Activated CD4-positive, alpha-beta memory T cell treated with anti-CD3 and anti-CD28 coated beads, Interleukin-2, amount 10 ng/mL, durations not matched to agents 7 days and 5 days (primary cell): Measurements from ENCODE around the gene SPECC1L. TPM values are rescaled to one million over a fixed set of nuclear protein-coding genes. Genes with fewer than 3 reads are reported as not detected.

Source experiments
- CTCF ChIA-PET: fragments of 350-600 bp; sonication (Branson Sonifier 250); formaldehyde crosslinking; loops from one replicate; lab custom pipeline; 2021; ENCODE audit warnings: antibody characterized with exemption, inconsistent platforms; lab: Charles Lee
- POLR2A ChIA-PET: fragments of 350-600 bp; sonication (Branson Sonifier 250); formaldehyde crosslinking; loops from one replicate; lab custom pipeline; 2021; ENCODE audit warnings: antibody characterized with exemption; lab: Charles Lee
- DNase-seq: peaks from one replicate; pipeline ENCODE4 v3.0.0-alpha.2; 2020
- H3K27ac Mint-ChIP-seq: one replicate; pipeline ENCODE4 v1.8.0; 2021; ENCODE audit warnings: mild to moderate bottlenecking, mixed read lengths
- H3K27me3 Mint-ChIP-seq: one replicate; pipeline ENCODE4 v1.8.0; 2021; ENCODE audit warnings: mixed read lengths
- H3K36me3 Mint-ChIP-seq: one replicate; pipeline ENCODE4 v1.8.0; 2021; ENCODE audit warnings: low read depth, mixed read lengths
- H3K4me1 Mint-ChIP-seq: one replicate; pipeline ENCODE4 v1.8.0; 2021; ENCODE audit warnings: mixed read lengths
- H3K4me3 Mint-ChIP-seq: one replicate; pipeline ENCODE4 v1.8.0; 2021; ENCODE audit warnings: mild to moderate bottlenecking, mixed read lengths
- H3K9me3 Mint-ChIP-seq: one replicate; pipeline ENCODE4 v1.8.0; 2021; ENCODE audit warnings: mixed read lengths
- total RNA-seq, 2 experiments: library from RNA; stranded (reverse); gene quantifications; one replicate each; pipeline ENCODE4 v1.2.3, GENCODE V29; 2021

Gene SPECC1L
- total RNA-seq, 2 experiments from 2014 or later: 33.2 to 37.9 TPM

DNA sequence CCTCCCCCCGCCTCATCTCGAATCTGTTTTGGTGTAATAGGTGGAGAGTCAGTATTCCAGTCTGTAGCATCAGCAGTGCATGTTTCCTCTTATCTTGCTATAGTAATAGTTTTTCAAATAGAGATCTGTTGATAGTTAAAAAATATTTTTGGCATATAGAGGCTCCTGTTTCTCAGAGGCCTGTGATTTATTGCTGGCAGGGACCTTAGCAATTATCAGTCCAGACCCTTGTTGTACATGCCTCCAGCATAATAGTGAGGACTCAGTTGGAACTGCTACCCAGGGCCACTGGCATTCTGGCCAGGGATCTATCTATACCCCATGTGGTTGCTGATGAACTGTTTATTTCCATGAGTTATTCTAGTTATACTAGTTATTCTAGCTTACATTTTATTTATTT lies 52.6 kb downstream of the SPECC1L start:
- Mint-ChIP-seq H3K36me3 (peaks cover 41% of the 10 kb centered on the region), H3K4me1 (peaks cover 28% of the 10 kb centered on the region), H3K27me3 (no peaks in the 10 kb centered on the region), H3K27ac (no peak overlapping the region), H3K9me3 (no peaks in the 10 kb centered on the region), H3K4me3 (no peak overlapping the region)
- ChIA-PET POLR2A (interaction anchor here (0.9 kb wide), 1 partner anchor 52 kb away, joined by 3 read pairs; no protein-coding TSS in a partner anchor), CTCF (interaction anchor here (2.2 to 2.4 kb wide), 2 partner anchors 180 to 198 kb away, joined by 8 to 9 read pairs; no protein-coding TSS in a partner anchor)
- no peak for DNase-seq

DNA sequence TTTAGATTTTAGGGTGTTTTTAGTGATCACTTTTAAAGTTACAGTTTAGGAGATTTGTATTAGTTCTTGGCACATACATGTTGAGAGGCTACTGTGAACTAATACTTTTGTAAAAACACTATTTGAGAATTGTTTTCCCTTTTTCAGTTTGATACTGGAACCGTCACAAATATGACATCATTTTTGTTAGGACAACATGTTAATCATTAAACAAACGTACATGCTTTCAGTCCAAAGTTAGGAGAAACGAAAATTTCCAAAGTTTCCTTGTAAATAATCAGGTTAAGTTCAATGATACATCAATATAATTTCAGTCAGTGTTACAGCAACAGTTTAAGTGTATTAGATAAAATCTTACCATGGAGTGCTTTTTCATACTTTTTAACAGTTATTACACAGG lies 53.1 kb downstream of the SPECC1L start:
- peaks cover 42% of the 10 kb centered on the region for H3K36me3 Mint-ChIP-seq
- H3K4me3 Mint-ChIP-seq: no peak overlapping the region
- H3K9me3 Mint-ChIP-seq: no peaks in the 10 kb centered on the region
- CTCF ChIA-PET: interaction anchor here (2.2 to 2.4 kb wide), 2 partner anchors 179 to 198 kb away, joined by 8 to 9 read pairs; no protein-coding TSS in a partner anchor
- H3K27me3 Mint-ChIP-seq: no peaks in the 10 kb centered on the region
- DNase-seq: no peak
- no peak overlapping the region for H3K27ac Mint-ChIP-seq
- POLR2A ChIA-PET: no interaction called here
- H3K4me1 Mint-ChIP-seq: peaks cover 29% of the 10 kb centered on the region

DNA sequence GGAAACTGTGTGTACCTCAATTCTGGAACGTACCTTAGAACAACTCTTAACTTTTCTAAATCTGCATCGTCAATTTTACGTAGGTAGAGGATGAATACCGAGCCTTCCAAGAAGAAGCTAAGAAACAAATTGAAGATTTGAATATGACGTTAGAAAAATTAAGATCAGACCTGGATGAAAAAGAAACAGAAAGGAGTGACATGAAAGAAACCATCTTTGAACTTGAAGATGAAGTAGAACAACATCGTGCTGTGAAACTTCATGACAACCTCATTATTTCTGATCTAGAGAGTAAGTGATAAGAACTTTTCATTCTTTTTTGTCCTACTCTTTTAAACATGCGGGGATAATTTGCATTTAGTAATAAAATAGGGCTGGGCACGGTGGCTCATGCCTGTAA lies 53.5 kb downstream of the SPECC1L start:
- Mint-ChIP-seq H3K27ac (peak overlapping the region; percentile 12), H3K9me3 (no peaks in the 10 kb centered on the region), H3K4me1 (peaks cover 32% of the 10 kb centered on the region), H3K27me3 (no peaks in the 10 kb centered on the region), H3K36me3 (peaks cover 42% of the 10 kb centered on the region), H3K4me3 (no peak overlapping the region)
- DNase-seq: no peak
- ChIA-PET POLR2A (no interaction called here), CTCF (interaction anchor here (2.2 to 2.4 kb wide), 2 partner anchors 179 to 197 kb away, joined by 8 to 9 read pairs; no protein-coding TSS in a partner anchor)

DNA sequence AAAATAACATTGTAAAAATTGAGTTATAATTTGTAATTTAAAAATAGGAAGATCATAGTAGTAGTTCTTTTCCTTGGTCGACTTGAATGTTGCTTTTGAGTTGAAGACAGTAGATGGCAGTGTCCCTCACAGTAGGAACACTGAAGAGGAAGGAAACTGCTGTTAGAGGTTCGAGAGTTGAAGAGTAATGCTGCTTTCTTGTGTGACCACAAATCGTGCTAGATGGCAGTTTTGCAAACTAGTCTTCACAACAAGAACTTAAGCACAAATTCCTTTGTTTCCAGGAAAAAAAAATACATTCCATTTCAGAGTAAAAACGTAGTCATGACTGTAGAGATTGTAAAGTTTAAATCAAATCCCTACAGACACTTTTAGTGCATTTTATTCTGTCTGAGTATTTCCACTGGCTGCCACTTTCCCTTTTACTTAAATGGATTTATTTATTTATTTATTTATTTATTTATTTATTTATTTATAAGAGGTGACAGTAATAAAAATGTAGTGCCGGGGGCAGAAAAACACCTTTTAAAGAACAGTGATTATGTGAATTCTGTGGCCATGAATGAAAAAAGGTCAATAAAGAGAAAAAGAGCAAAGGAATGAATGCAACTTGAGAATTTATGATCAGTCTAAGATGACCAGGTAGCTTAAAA lies 54.6 kb downstream of the SPECC1L start:
- ChIA-PET CTCF (interaction anchor here (1.8 kb wide), 1 partner anchor 198 kb away, joined by 4 read pairs; no protein-coding TSS in a partner anchor), POLR2A (no interaction called here)
- Mint-ChIP-seq H3K27ac (peak overlapping the region; percentile 40), H3K9me3 (no peaks in the 10 kb centered on the region), H3K27me3 (no peaks in the 10 kb centered on the region), H3K36me3 (peaks cover 47% of the 10 kb centered on the region), H3K4me1 (peaks cover 39% of the 10 kb centered on the region), H3K4me3 (no peak overlapping the region)
- DNase-seq: peak; percentile 27

DNA sequence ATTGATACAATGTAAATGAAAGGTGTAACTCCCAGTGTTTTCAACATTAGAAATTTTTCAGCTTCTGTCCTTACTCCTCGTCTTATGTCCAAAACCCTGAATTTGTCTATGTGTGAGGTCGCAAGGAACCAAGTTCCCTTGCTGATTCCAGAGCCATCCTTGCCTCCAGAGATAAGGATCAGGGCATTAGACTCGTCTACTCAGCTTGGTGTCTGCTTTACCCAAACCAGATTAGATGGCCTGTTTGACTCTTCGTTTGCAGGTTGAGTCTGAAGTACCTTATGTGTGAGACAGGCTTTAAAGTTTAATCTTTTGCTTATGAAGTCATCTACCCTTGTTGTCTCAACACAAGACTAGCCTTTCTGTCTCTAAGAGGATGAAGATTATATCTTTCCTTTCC lies 55.6 kb downstream of the SPECC1L start:
- H3K27me3 Mint-ChIP-seq: no peaks in the 10 kb centered on the region
- H3K27ac Mint-ChIP-seq: no peak overlapping the region
- CTCF ChIA-PET: interaction anchor here (0.9 to 1.8 kb wide), 2 partner anchors 197 to 200 kb away, joined by 4 read pairs; no protein-coding TSS in a partner anchor
- peaks cover 47% of the 10 kb centered on the region for H3K36me3 Mint-ChIP-seq
- POLR2A ChIA-PET: no interaction called here
- H3K4me3 Mint-ChIP-seq: no peak overlapping the region
- H3K4me1 Mint-ChIP-seq: peaks cover 39% of the 10 kb centered on the region
- DNase-seq: no peak
- no peaks in the 10 kb centered on the region for H3K9me3 Mint-ChIP-seq

DNA sequence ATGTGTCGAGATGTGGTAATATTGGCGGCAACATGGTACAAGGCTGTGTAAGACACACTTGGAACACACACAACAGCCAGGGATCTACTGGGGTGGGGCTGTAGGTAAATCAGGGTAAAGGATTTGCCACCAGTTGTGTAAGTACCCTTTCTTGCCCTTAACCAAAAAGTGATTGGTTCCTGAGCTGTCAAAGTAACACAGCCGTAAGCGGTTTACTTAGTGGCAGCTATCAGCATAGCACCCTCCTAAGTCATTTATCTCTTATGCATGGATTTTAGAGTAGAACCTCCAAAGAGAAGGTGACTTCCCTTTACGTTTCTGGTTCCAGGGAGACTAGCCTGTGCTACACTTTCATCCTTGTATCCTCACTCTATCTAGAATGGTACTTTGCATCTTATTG lies 57.2 kb downstream of the SPECC1L start:
- Mint-ChIP-seq H3K36me3 (peaks cover 40% of the 10 kb centered on the region), H3K4me3 (no peak overlapping the region), H3K4me1 (peaks cover 39% of the 10 kb centered on the region), H3K27ac (no peak overlapping the region), H3K27me3 (no peaks in the 10 kb centered on the region), H3K9me3 (no peaks in the 10 kb centered on the region)
- ChIA-PET CTCF (no interaction called here), POLR2A (interaction anchor here (1.0 kb wide), 1 partner anchor 107 kb away, joined by 3 read pairs; no protein-coding TSS in a partner anchor)
- no peak for DNase-seq

DNA sequence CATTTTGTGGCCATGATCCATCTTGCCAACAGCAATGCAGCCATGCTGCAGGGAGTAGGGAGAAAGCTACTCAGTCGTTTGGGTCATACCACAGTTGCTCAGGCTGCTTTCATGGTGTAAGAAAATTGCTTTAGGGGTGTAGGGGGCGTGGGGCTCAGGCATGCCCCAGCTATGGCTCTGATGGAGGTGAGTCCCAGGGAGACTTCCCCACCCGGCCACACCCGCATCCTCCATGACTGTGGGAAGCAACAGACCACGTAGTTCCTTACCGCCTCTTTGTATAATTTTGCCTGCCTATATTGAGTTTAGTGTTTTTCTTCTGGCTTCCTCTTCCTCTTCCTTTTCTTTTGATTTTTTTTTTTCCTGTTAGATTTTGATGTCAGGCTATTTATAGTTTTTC lies 58.8 kb downstream of the SPECC1L start:
- CTCF ChIA-PET: interaction anchor here (0.7 to 1.1 kb wide), 2 partner anchors 88 to 197 kb away, joined by 3 read pairs; no protein-coding TSS in a partner anchor
- POLR2A ChIA-PET: no interaction called here
- Mint-ChIP-seq H3K27ac (peak overlapping the region; percentile 0), H3K4me3 (no peak overlapping the region), H3K9me3 (no peaks in the 10 kb centered on the region), H3K36me3 (peaks cover 37% of the 10 kb centered on the region), H3K27me3 (no peaks in the 10 kb centered on the region), H3K4me1 (peaks cover 37% of the 10 kb centered on the region)
- DNase-seq: no peak

DNA sequence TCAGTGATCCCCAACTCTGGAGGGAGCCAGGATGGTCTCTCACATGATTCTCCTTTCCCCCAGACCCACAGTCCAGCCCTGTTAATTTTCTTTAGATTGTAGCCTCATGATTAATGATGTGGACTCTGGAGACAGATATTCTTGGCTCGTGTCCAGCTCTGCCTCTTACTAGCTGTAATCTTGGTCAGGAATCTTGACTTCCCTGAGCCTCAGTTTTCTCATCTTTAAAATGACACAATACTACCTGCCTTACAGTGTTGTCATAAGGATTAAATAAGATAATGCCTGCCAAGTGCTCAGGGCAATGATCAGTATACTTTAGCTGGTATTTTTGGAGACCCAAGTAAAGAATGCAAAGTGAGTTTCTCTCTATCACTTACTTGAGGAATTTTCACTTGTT lies 60.0 kb downstream of the SPECC1L start:
- DNase-seq: no peak
- no peaks in the 10 kb centered on the region for H3K27me3 Mint-ChIP-seq
- H3K9me3 Mint-ChIP-seq: no peaks in the 10 kb centered on the region
- H3K27ac Mint-ChIP-seq: no peak overlapping the region
- ChIA-PET POLR2A (no interaction called here), CTCF (interaction anchor here (0.8 kb wide), 1 partner anchor 69 kb away, joined by 3 read pairs; no protein-coding TSS in a partner anchor)
- H3K4me1 Mint-ChIP-seq: peaks cover 36% of the 10 kb centered on the region
- no peak overlapping the region for H3K4me3 Mint-ChIP-seq
- H3K36me3 Mint-ChIP-seq: peaks cover 44% of the 10 kb centered on the region

DNA sequence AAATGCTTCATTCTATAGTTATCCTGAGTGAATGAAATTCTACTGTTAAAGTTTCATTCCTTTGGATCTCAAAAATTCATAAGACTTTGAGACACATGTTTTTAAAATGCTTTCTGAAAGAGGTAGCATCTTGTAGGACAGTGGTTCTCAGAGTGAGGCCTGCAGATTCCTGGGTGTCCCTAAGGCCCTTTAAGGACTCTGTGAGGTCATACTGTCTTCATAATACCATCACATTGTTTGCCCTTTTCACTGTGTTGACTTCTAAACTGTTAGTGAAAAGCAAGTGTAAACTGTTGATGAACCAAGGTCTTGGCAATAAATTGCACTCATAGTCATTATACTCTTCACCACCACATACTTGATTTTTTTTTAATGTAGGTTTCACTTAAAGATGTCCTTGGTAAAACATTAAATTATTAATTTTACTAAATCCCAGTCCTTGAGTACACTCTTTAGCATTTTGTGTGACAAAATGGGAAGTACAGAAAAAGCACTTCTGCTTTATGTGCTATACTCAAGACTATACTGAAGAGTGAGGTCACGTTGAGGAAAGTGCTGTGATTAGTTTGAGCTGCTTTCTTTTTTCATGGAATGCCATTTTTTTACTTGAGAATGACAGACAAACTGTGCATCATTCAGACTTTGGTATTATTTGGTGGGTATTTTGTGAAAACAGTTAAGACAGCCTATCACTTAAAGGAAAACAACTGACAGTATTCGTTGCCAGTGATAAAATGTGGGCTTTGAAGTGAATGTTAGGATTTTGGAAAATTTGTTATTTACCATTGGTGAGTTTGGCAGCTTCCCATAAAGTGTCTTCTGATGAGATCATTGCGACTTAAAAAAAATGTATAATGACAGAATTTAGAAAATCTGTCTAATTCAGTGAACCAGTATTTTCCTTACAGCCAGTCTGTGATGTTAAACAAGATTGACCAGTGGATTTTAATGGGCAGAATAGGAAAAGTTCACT lies 61.1 kb downstream of the SPECC1L start:
- H3K9me3 Mint-ChIP-seq: no peaks in the 10 kb centered on the region
- H3K4me1 Mint-ChIP-seq: peaks cover 29% of the 10 kb centered on the region
- ChIA-PET CTCF (interaction anchor here (0.8 kb wide), 1 partner anchor 68 kb away, joined by 3 read pairs; no protein-coding TSS in a partner anchor), POLR2A (no interaction called here)
- no peak for DNase-seq
- H3K4me3 Mint-ChIP-seq: no peak overlapping the region
- peaks cover 38% of the 10 kb centered on the region for H3K36me3 Mint-ChIP-seq
- H3K27ac Mint-ChIP-seq: no peak overlapping the region
- no peaks in the 10 kb centered on the region for H3K27me3 Mint-ChIP-seq

DNA sequence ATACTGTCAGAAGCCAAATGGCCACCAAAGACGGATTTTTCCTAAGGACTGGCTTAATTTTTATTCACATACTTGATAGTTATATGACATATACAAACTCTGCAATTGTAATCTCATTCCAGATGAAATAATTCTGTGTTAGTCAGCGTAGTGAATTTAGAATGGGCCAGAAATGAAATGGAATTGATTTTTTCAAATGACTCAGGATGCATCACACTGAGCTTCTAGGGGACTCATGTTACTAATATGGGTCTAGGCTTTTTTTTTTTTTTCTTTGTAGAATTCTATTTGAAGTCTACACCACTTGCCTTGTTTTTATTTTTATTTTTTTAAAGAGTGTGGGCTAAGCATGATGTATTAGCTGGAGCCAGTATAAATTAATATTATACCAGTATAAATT lies 62.7 kb downstream of the SPECC1L start:
- Mint-ChIP-seq H3K36me3 (peaks cover 37% of the 10 kb centered on the region), H3K4me3 (no peak overlapping the region), H3K9me3 (no peaks in the 10 kb centered on the region), H3K27ac (no peak overlapping the region), H3K27me3 (no peaks in the 10 kb centered on the region), H3K4me1 (peaks cover 26% of the 10 kb centered on the region)
- ChIA-PET CTCF (interaction anchor here (0.8 kb wide), 1 partner anchor 12 kb away, joined by 3 read pairs; no protein-coding TSS in a partner anchor), POLR2A (no interaction called here)
- DNase-seq: no peak

DNA sequence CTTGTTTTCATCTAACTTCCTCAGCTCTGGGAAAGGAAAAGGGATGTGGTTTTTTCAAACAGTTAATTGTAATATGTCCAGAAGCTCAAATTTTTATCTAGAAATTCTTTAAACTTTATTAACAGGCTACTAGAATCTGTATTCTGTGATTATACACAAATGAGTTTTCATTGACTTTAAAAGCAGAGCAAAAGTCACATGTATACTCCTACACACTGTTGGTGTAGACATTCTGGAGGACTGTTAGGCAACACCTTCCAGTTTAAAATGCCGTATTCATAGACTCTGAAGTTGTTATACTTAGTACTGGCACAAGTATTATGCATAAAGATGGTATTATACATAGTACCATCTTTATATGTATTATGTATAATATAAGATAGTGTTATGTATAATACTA lies 64.9 kb downstream of the SPECC1L start:
- ChIA-PET POLR2A (no interaction called here), CTCF (no interaction called here)
- Mint-ChIP-seq H3K36me3 (peaks cover 31% of the 10 kb centered on the region), H3K27ac (no peak overlapping the region), H3K9me3 (no peaks in the 10 kb centered on the region), H3K4me3 (no peak overlapping the region), H3K27me3 (no peaks in the 10 kb centered on the region), H3K4me1 (peaks cover 17% of the 10 kb centered on the region)
- DNase-seq: no peak

DNA sequence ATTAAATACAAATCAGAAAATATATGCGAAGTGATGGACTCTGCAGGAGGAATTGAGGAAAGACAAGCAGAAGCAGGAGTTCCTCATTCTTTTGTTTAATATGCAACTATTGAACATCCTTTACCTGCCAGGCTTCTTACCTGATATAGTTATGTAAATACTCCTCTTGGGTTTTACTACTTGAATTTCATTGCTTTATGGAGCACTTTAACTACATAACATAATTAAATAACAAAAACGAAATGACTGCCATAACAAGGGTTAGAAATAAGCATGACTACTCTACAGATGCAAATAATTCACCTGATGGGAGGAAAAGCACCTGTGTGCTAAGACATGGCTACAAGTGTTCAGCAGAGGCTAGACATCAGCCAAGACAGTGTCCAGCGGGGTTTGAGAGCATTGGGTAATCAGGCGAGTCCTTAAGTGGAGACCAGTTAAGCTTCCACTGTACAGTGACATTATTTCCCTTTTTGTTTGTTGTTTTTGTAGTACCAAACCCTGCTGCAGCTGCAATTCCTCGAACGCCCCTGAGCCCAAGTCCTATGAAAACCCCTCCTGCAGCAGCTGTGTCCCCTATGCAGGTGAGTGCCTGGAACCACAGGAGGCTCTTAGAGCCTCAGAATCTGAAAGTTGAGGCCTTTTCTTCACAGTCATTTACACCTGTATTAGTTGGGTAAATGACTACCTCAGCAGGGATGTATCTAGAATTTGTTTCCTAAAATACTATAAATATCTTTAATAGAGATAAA lies 67.4 kb downstream of the SPECC1L start:
- DNase-seq: no peak
- ChIA-PET CTCF (no interaction called here), POLR2A (no interaction called here)
- Mint-ChIP-seq H3K4me1 (peaks cover 17% of the 10 kb centered on the region), H3K4me3 (no peak overlapping the region), H3K27ac (no peak overlapping the region), H3K9me3 (no peaks in the 10 kb centered on the region), H3K36me3 (peaks cover 36% of the 10 kb centered on the region), H3K27me3 (no peaks in the 10 kb centered on the region)
